GM10847 (cell line): Measurements from ENCODE around the gene HERC3.

Source experiments
- POLR2A ChIP-seq: IDR thresholded peaks from 2 replicates; pipeline ENCODE4 v1.6.1; 2011; ENCODE audit not compliant: insufficient read length; ENCODE audit errors: extremely low read depth

HERC3 gene

GRCh38 chr4:88628746-88629145, 36.5 kb downstream of the HERC3 start:
- TF ChIP-seq POLR2A: no peak

GRCh38 chr4:88629826-88630225, 37.5 kb downstream of the HERC3 start:
- TF ChIP-seq POLR2A: no peak

GRCh38 chr4:88630756-88631155, 38.5 kb downstream of the HERC3 start:
- no peak for TF ChIP-seq POLR2A

- no peak for TF ChIP-seq POLR2A
These were observed 51.7 kb downstream of the HERC3 start for GRCh38 chr4:88643932-88644331.

- no peak for TF ChIP-seq POLR2A
These were observed 53.7 kb downstream of the HERC3 start for GRCh38 chr4:88645994-88646393.

GRCh38 chr4:88646528-88647280, 54.4 kb downstream of the HERC3 start:
- no peak for TF ChIP-seq POLR2A

- no peak for TF ChIP-seq POLR2A
These were observed 57.4 kb downstream of the HERC3 start for GRCh38 chr4:88649716-88650115.

- TF ChIP-seq POLR2A: no peak
These were observed 61.2 kb downstream of the HERC3 start for GRCh38 chr4:88653371-88653946.

GRCh38 chr4:88655226-88655625, 62.9 kb downstream of the HERC3 start:
- no peak for TF ChIP-seq POLR2A

GRCh38 chr4:88659055-88659889, 67.0 kb downstream of the HERC3 start:
- no peak for TF ChIP-seq POLR2A

GRCh38 chr4:88659890-88660208, 67.6 kb downstream of the HERC3 start:
- no peak for TF ChIP-seq POLR2A

GRCh38 chr4:88660446-88661294, 68.4 kb downstream of the HERC3 start:
- no peak for TF ChIP-seq POLR2A

GRCh38 chr4:88661739-88662138, 69.5 kb downstream of the HERC3 start:
- TF ChIP-seq POLR2A: no peak

- TF ChIP-seq POLR2A: no peak
These were observed 80.7 kb downstream of the HERC3 start for GRCh38 chr4:88672987-88673386.

- TF ChIP-seq POLR2A: no peak
These were observed 81.6 kb downstream of the HERC3 start for GRCh38 chr4:88673886-88674285.
